K562 (cell line): ENCODE results near the gene RECK. TPM values are rescaled to one million over a fixed set of nuclear protein-coding genes. Genes with fewer than 3 reads are reported as not detected.
A peak's percentile ranks its signal among the peaks of the same experiment; 100 is the strongest.

Experiments
- ATAC-seq: fragments of 200-7000 bp; cut with Tn5 transposase; 3 replicates; pipeline ENCODE4 v1.9.1; 2020; ENCODE audit warnings: moderate library complexity
- BruUV-seq: library from RNA; stranded (reverse); fragments of 400-500 nt; replicated peaks from 2 replicates; lab custom pipeline; 2021; lab: Mats Ljungman, UMichigan
- CTCF ChIA-PET: fragments of 300-600 bp; formaldehyde crosslinking; extraction: SDS; loops from one replicate; lab custom pipeline; 2021; ENCODE audit warnings: low intra/inter-chr PET ratio; lab: Yijun Ruan, JAX
- POLR2A ChIA-PET: fragments of 300-600, 350-650 bp; sonication (Branson Sonifier 250); formaldehyde crosslinking; extraction: SDS; loops from one replicate; lab custom pipeline; 2021; ENCODE audit warnings: antibody characterized with exemption, inconsistent platforms; lab: Yijun Ruan, JAX
- DNase-seq, 4 experiments: peaks; one replicate each; pipeline versions ENCODE4 v3.0.0 to v3.0.0-alpha.2; 2011 to 2018; ENCODE audit warnings: low spot score in 3 of 4, mixed read lengths in 3 of 4; ENCODE audit errors: extremely low read depth in 1 of 4
- FAIRE-seq: peaks from 2 replicates; lab custom pipeline; 2011; peaks lifted over from hg19 to GRCh38; lab: Jason Lieb, UNC
- H2AFZ ChIP-seq: 2 replicates; pipeline ENCODE4 v1.6.0; 2011; ENCODE audit warnings: low read depth, low read length, control low read depth, inconsistent platforms
- H3K27ac ChIP-seq: fragments of 200-600 bp; 3 replicates; pipeline ENCODE4 v1.8.0; 2011; ENCODE audit warnings: low read depth, mild to moderate bottlenecking, control low read depth, inconsistent platforms, low read length, moderate library complexity, mixed read lengths; ENCODE audit errors: extremely low read depth
- H3K27me3 ChIP-seq, 2 experiments: fragments of 300-600 bp in 1 of 2; 2 replicates in 1 of 2; 3 replicates in 1 of 2; pipeline versions ENCODE4 v1.6.0 to v1.8.0; 2011; ENCODE audit warnings: inconsistent platforms in 2 of 2, low read length in 2 of 2, mild to moderate bottlenecking in 1 of 2, mixed read lengths in 1 of 2, moderate library complexity in 1 of 2; ENCODE audit not compliant: control insufficient read depth in 2 of 2, insufficient read depth in 2 of 2
- H3K36me3 ChIP-seq: fragments of 300-600 bp; 3 replicates; pipeline ENCODE4 v1.8.0; 2011; ENCODE audit warnings: mild to moderate bottlenecking, low read length, inconsistent platforms; ENCODE audit not compliant: control insufficient read depth, insufficient read depth
- H3K4me1 ChIP-seq, 2 experiments: fragments of 200-600 bp in 1 of 2; replicated peaks in 1 of 2; 2 replicates in 1 of 2; 3 replicates in 1 of 2; pipeline versions ENCODE4 v1.5.1 to v1.8.0; 2011; ENCODE audit warnings: inconsistent platforms in 2 of 2, low read length in 2 of 2, mild to moderate bottlenecking in 1 of 2, mixed read lengths in 1 of 2, moderate library complexity in 1 of 2; ENCODE audit not compliant: control insufficient read depth in 2 of 2, insufficient read depth in 2 of 2
- H3K4me2 ChIP-seq: 2 replicates; pipeline ENCODE4 v1.6.1; 2011; ENCODE audit warnings: low read length, control low read depth, inconsistent platforms, mixed read lengths; ENCODE audit not compliant: insufficient read depth
- H3K4me3 ChIP-seq: fragments of 200-600 bp; sonication (generic), shearing (Covaris generic); 2 replicates; pipeline ENCODE4 v1.5.1; 2016; ENCODE audit warnings: control low read depth, inconsistent platforms
- H3K79me2 ChIP-seq: fragments of 200-600 bp; 3 replicates; pipeline ENCODE4 v1.8.0; 2011; ENCODE audit warnings: low read length, inconsistent platforms; ENCODE audit not compliant: control insufficient read depth, insufficient read depth
- H3K9ac ChIP-seq, 2 experiments: 2 replicates each; pipeline versions ENCODE4 v1.6.0 to v1.6.1; 2011; ENCODE audit warnings: low read depth in 2 of 2, low read length in 2 of 2, control low read depth in 1 of 2, inconsistent platforms in 1 of 2, mild to moderate bottlenecking in 1 of 2, mixed read lengths in 1 of 2; ENCODE audit not compliant: insufficient read depth in 1 of 2
- H3K9me1 ChIP-seq: one replicate; pipeline ENCODE4 v1.6.0; 2011; ENCODE audit warnings: inconsistent platforms, mild to moderate bottlenecking, low read length, moderate library complexity; ENCODE audit not compliant: control insufficient read depth, insufficient read depth
- H3K9me3 ChIP-seq: replicated peaks from 2 replicates; pipeline ENCODE4 v1.5.1; 2011; ENCODE audit warnings: low read depth, low read length, inconsistent platforms; ENCODE audit not compliant: control insufficient read depth, insufficient read depth
- H4K20me1 ChIP-seq: replicated peaks from 2 replicates; pipeline ENCODE4 v1.6.1; 2011; ENCODE audit warnings: low read length, inconsistent platforms, mixed read lengths; ENCODE audit not compliant: control insufficient read depth, insufficient read depth
- ILF3 ChIP-seq: fragments of 450-650 bp; IDR thresholded peaks from 2 replicates; pipeline ENCODE4 v1.6.1; 2018; ENCODE audit warnings: antibody characterized with exemption, mild to moderate bottlenecking, moderate library complexity, borderline replicate concordance
- MXI1 ChIP-seq: IDR thresholded peaks from 2 replicates; pipeline ENCODE4 v1.6.1; 2011; ENCODE audit warnings: low read depth, mild to moderate bottlenecking, improper control_type of control experiment, low read length
- NFYB ChIP-seq: IDR thresholded peaks from 2 replicates; pipeline ENCODE4 v1.6.1; 2011; ENCODE audit warnings: mild to moderate bottlenecking, moderate library complexity; ENCODE audit not compliant: insufficient read length; ENCODE audit errors: extremely low read depth
- WGBS: fragments of 100-300 bp; shearing (Covaris generic); methylation state at CpG from one replicate; pipeline ENCODE4 v1.1.6; 2016; ENCODE audit warnings: low coverage, mixed read lengths; ENCODE audit not compliant: insufficient coverage; ENCODE audit errors: missing lambda C conversion rate; 5-methylcytosine and 5-hydroxymethylcytosine counted together
- in situ Hi-C: fragments of 300-500 bp; cut with MboI; formaldehyde crosslinking; loops from 4 replicates; pipeline ENCODE4 v1.15.0; 2018; ENCODE audit warnings: inconsistent platforms, mixed read lengths
- intact Hi-C: fragments of 100-400 bp; cut with micrococcal nuclease; formaldehyde crosslinking; loops from 2 replicates; pipeline ENCODE4 v1.14.2; 2022
- polyA plus RNA-seq, 8 experiments: library from polyadenylated mRNA; depleted of rRNA in 4 of 8; stranded (reverse) in 5 of 8; unstranded in 3 of 8; fragments of >200 nt; fragmentation: Nextera tagmentation in 2 of 8; fragmentation: Illumina TruSeq in 1 of 8; extraction: Ambion mirVana in 2 of 8; extraction: Trizol in 1 of 8; gene quantifications; 2 replicates each; pipeline versions ENCODE4 v1.2.1 to v1.2.3, GENCODE V29; 2011 to 2014; ENCODE audit warnings: inconsistent platforms in 1 of 8, missing spikeins in 1 of 8
- total RNA-seq, 7 experiments: library from RNA; depleted of rRNA in 6 of 7; stranded (reverse); fragments of >200 nt in 6 of 7; fragmentation: Illumina TruSeq in 2 of 7; extraction: Trizol in 2 of 7; gene quantifications; 2 replicates each; pipeline versions ENCODE4 v1.2.1 to v1.2.3, GENCODE V29; 2011 to 2021; ENCODE audit warnings: low replicate concordance in 1 of 7
- TF ChIP-seq, protein P1 (sequence below): fragments of 450-650 bp; IDR thresholded peaks from 2 replicates; pipeline ENCODE4 v1.6.1; 2018; ENCODE audit not compliant: partially characterized antibody
- TF ChIP-seq, protein P2 (sequence below): fragments of 450-650 bp; formaldehyde crosslinking; IDR thresholded peaks from 2 replicates; pipeline ENCODE4 v1.4.0; 2020; ENCODE audit warnings: mild to moderate bottlenecking, moderate library complexity

Gene RECK
- total and polyA plus RNA-seq, 9 of the 15 experiments (the other 6 are each of a cell fraction or from before 2014, with no cell fraction given), result 0.04 to 0.36 (median 0.16) TPM

GRCh38 chr9:36163049-36163785 lies 126.5 kb downstream of the RECK start (continued):
- TF ChIP-seq ILF3 (no peak), MXI1 (no peak)
- TF ChIP-seq, protein P1, sequence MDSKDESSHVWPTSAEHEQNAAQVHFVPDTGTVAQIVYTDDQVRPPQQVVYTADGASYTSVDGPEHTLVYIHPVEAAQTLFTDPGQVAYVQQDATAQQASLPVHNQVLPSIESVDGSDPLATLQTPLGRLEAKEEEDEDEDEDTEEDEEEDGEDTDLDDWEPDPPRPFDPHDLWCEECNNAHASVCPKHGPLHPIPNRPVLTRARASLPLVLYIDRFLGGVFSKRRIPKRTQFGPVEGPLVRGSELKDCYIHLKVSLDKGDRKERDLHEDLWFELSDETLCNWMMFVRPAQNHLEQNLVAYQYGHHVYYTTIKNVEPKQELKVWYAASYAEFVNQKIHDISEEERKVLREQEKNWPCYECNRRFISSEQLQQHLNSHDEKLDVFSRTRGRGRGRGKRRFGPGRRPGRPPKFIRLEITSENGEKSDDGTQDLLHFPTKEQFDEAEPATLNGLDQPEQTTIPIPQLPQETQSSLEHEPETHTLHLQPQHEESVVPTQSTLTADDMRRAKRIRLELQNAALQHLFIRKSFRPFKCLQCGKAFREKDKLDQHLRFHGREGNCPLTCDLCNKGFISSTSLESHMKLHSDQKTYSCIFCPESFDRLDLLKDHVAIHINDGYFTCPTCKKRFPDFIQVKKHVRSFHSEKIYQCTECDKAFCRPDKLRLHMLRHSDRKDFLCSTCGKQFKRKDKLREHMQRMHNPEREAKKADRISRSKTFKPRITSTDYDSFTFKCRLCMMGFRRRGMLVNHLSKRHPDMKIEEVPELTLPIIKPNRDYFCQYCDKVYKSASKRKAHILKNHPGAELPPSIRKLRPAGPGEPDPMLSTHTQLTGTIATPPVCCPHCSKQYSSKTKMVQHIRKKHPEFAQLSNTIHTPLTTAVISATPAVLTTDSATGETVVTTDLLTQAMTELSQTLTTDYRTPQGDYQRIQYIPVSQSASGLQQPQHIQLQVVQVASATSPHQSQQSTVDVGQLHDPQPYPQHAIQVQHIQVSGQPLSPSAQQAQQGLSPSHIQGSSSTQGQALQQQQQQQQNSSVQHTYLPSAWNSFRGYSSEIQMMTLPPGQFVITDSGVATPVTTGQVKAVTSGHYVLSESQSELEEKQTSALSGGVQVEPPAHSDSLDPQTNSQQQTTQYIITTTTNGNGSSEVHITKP, result peak; percentile 95

GRCh38 chr9:36163786-36164170 lies 127.1 kb downstream of the RECK start:
- Histone ChIP-seq H3K36me3 (no peaks in the 10 kb centered on the region), H3K27me3 (no peaks in the 10 kb centered on the region), H3K79me2 (no peaks in the 10 kb centered on the region), H3K4me2 (no peak overlapping the region), H4K20me1 (no peaks in the 10 kb centered on the region), H3K27ac (no peak overlapping the region), H3K9me3 (no peaks in the 10 kb centered on the region), H3K9ac (no peak overlapping the region), H3K9me1 (no peaks in the 10 kb centered on the region), H2AFZ (no peak overlapping the region), H3K4me1 (peaks cover under 1 to 19% of the 10 kb centered on the region in 2 experiments; a peak in 4 of 5 replicates), H3K4me3 (no peak overlapping the region)
- CTCF ChIA-PET, result no interaction called here
- intact Hi-C loops (no loop called here), in situ Hi-C loops (no loop called here)
- WGBS, result 29% methylated on average over 4 of the region's 4 CpGs
- FAIRE-seq (no peak), ATAC-seq (no peak), DNase-seq (no peak)
- TF ChIP-seq, protein P2, sequence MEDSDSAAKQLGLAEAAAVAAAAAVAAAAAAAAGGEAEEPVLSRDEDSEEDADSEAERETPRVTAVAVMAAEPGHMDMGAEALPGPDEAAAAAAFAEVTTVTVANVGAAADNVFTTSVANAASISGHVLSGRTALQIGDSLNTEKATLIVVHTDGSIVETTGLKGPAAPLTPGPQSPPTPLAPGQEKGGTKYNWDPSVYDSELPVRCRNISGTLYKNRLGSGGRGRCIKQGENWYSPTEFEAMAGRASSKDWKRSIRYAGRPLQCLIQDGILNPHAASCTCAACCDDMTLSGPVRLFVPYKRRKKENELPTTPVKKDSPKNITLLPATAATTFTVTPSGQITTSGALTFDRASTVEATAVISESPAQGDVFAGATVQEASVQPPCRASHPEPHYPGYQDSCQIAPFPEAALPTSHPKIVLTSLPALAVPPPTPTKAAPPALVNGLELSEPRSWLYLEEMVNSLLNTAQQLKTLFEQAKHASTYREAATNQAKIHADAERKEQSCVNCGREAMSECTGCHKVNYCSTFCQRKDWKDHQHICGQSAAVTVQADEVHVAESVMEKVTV, result no peak
- TF ChIP-seq NFYB, result peak; percentile 26
- POLR2A ChIA-PET, result interaction anchor here (0.7 to 1.1 kb wide), 3 partner anchors 20 to 27 kb away, joined by 3 to 6 read pairs (median 3); partner anchors contain the start of gene CLTA
- no TSS peak for BruUV-seq
